Right hindlimb (tissue), 1 donor: ENCODE results near the gene SMIM33.
"Not testable (repeated sequence)": the region's sequence is repeated elsewhere in the genome, so short reads cannot be mapped to it uniquely, and the experiment has no call there.

ENCODE experiments used
- DNase-seq: peaks from one replicate; pipeline ENCODE4 v3.0.0-alpha.2; 2018

SMIM33 gene

DNA sequence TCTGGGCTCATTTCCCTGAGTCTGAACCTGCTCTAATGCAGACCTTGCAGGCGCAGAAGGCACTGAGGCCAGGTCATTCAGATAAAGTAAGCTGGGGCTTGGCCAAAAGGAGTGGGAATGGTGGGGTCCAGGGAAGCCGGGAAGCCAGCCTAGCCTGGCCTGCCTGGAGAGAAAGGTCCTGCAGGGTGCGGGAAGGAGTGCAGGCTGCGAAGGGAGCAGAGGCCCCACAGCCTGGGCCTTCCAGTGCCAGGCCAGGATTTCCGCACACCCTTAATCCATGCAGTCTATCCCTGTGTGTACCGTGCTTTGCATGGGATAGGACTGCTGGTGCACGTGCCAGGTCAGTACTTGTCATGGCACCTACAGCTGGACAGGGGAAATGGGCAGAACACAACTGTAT is 15.4 kb downstream of the SMIM33 start:
- DNase-seq, result no peak

GRCh38 chr5:139488260-139488659 is 17.5 kb downstream of the SMIM33 start:
- DNase-seq, result no peak

DNA sequence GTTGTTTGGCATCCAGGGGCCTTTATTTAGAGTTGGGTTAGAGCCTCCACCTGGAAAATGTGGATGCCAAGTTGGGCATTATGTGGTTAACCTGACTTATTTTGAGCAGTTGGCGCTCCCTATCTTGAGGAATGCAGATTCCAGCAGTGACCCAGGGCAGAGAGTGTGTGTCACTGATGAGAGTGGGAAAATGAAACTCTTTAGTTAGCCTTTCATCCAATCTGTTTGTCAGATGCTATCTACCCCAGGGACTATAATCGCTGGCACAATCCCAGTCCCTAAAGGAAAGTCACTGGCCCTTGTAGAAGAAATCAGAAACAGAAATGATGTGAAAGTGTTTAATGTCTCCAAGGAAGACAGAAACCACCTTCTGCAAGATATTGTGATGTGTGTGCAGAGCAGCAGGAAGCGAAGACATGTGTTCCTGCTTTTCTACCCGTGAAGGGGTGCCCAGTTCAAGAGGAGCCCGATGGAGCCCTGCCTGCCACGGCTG is 21.9 kb downstream of the SMIM33 start:
- no peak for DNase-seq

GRCh38 chr5:139494256-139494655 is 23.5 kb downstream of the SMIM33 start:
- DNase-seq, result no peak

DNA sequence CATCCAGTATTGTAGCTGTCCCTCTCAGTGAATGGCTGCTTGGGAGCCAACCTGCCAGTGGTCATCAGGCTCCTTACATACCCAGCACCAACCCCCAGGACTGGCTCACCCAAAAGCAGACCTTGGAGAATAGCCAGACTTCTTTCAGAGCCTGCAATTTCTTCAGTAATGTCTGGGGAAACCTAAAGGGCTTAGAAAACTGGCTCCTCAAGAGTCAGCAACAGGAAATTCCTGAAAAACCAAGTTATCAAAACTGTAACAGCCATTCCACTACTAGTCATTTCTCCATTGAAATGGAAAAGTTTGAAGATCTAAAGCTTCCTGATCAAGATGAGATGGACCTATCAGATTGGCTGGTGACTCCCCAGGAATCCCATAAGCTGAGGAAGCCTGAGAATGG is 24.0 kb downstream of the SMIM33 start:
- DNase-seq, result no peak

- DNase-seq, result no peak
These were observed 25.0 kb downstream of the SMIM33 start for GRCh38 chr5:139495638-139496435.

DNA sequence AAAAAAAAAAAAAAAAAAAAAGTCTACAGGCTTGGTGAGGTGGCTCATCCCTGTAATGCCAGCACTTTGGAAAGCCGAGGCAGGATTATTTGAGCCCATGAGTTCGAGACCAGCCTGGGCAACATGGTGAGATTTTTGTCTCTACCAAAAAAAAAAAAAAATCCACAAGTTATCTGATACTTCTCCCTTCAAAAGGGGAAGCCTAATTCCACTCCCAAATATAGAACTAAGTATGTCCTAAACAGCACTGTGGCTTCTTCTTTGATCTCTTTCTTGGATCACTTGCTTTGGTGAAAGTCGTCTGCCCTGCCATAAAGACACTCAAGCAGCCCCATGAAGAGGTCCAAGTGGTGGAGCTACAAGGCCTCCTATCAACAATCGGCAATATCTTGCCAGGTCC is 30.6 kb downstream of the SMIM33 start:
- DNase-seq, result no peak

- DNase-seq, result not testable (repeated sequence)
These were observed 32.4 kb downstream of the SMIM33 start for GRCh38 chr5:139503036-139503817.

DNA sequence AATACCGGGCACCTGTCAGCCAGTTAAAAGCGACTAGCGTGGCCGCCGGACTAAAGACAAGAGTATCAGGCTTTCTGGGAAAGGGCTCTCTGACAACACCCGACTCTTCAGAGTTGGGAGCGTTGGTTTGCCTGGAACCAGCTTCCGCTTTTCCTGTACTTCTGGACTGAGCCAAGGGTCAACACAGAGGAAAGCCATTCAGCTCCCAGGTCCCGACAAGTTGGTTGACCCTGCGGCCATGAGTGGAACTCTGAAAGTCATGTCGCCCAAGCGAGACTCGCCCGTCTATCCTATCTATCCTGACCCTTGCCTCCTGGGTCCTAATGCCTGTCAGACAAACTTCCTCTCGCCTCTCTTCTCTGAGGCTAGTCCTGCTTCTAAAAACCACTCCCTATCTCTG is 33.1 kb downstream of the SMIM33 start:
- not testable (repeated sequence) for DNase-seq

- not testable (repeated sequence) for DNase-seq
These were observed 33.9 kb downstream of the SMIM33 start for GRCh38 chr5:139504722-139505121.

GRCh38 chr5:139512786-139513390 is 42.1 kb downstream of the SMIM33 start:
- DNase-seq, result no peak

GRCh38 chr5:139513434-139513833 is 42.6 kb downstream of the SMIM33 start:
- peak; percentile 85 for DNase-seq

- DNase-seq, result no peak
These were observed 43.2 kb downstream of the SMIM33 start for GRCh38 chr5:139513852-139514485.

GRCh38 chr5:139514486-139514856 is 43.7 kb downstream of the SMIM33 start:
- no peak for DNase-seq

GRCh38 chr5:139517683-139518564 is 47.1 kb downstream of the SMIM33 start:
- peak; percentile 95 for DNase-seq
